Caco-2 (cell line): ENCODE measurements around the gene ATP8B3. TPM values are rescaled to one million over a fixed set of nuclear protein-coding genes. Genes with fewer than 3 reads are reported as not detected.

Experiments used
- BruUV-seq: library from RNA; stranded (reverse); fragments of 400-500 nt; replicated peaks from 2 replicates; lab custom pipeline; 2021; lab: Mats Ljungman, UMichigan
- CTCF ChIA-PET: fragments of 300-600 bp; sonication (Branson Sonifier 250); formaldehyde crosslinking; loops from one replicate; lab custom pipeline; 2022; ENCODE audit warnings: antibody characterized with exemption; lab: Charles Lee
- POLR2A ChIA-PET: fragments of 300-600 bp; sonication (Branson Sonifier 250); formaldehyde crosslinking; loops from one replicate; lab custom pipeline; 2022; ENCODE audit warnings: antibody characterized with exemption; lab: Charles Lee
- DNase-seq, 2 experiments: peaks; one replicate each; pipeline versions ENCODE4 v3.0.0 to v3.0.0-alpha.2; 2020 to 2022
- H3K27me3 ChIP-seq: replicated peaks from 2 replicates; pipeline ENCODE4 v1.6.0; 2011; ENCODE audit warnings: low read length; ENCODE audit not compliant: control insufficient read depth, insufficient read depth
- H3K36me3 ChIP-seq: 2 replicates; pipeline ENCODE4 v1.5.1; 2011; ENCODE audit warnings: low read length; ENCODE audit not compliant: control insufficient read depth, insufficient read depth
- H3K4me1 ChIP-seq: fragments of 250-450 bp; sonication (Bioruptor Pico); 2 replicates; pipeline ENCODE4 v1.5.1; 2020; ENCODE audit warnings: mild to moderate bottlenecking
- H3K4me3 ChIP-seq: 2 replicates; pipeline ENCODE4 v1.5.1; 2011; ENCODE audit warnings: low read depth, mild to moderate bottlenecking, control low read depth, low read length
- H3K9me3 ChIP-seq: fragments of 250-450 bp; sonication (Bioruptor Pico); 2 replicates; pipeline ENCODE4 v1.5.1; 2020; ENCODE audit warnings: mild to moderate bottlenecking, moderate library complexity
- H3K27ac Mint-ChIP-seq: one replicate; pipeline ENCODE4 v1.8.0; 2022; ENCODE audit warnings: mixed read lengths; ENCODE audit not compliant: unreplicated experiment
- H3K27me3 Mint-ChIP-seq: one replicate; pipeline ENCODE4 v1.8.0; 2022; ENCODE audit warnings: mixed read lengths; ENCODE audit not compliant: insufficient read depth, unreplicated experiment
- H3K36me3 Mint-ChIP-seq: one replicate; pipeline ENCODE4 v1.8.0; 2022; ENCODE audit warnings: mild to moderate bottlenecking, mixed read lengths; ENCODE audit not compliant: insufficient read depth, unreplicated experiment
- H3K4me1 Mint-ChIP-seq: one replicate; pipeline ENCODE4 v1.8.0; 2022; ENCODE audit warnings: low read depth, mixed read lengths; ENCODE audit not compliant: unreplicated experiment
- H3K4me3 Mint-ChIP-seq: one replicate; pipeline ENCODE4 v1.8.0; 2022; ENCODE audit warnings: mild to moderate bottlenecking, moderate library complexity, mixed read lengths; ENCODE audit not compliant: unreplicated experiment
- H3K9me3 Mint-ChIP-seq: one replicate; pipeline ENCODE4 v1.8.0; 2022; ENCODE audit warnings: mixed read lengths; ENCODE audit not compliant: unreplicated experiment
- CTCF ChIP-seq, 2 experiments: fragments of 200-600 bp in 1 of 2; IDR thresholded peaks; 1 replicate in 1 of 2; 2 replicates in 1 of 2; pipeline versions ENCODE4 v1.5.1 to v1.8.0; 2011 to 2022; ENCODE audit warnings: antibody characterized with exemption in 1 of 2, control low read depth in 1 of 2, inconsistent platforms in 1 of 2, low read depth in 1 of 2, low read length in 1 of 2, mild to moderate bottlenecking in 1 of 2, moderate library complexity in 1 of 2; ENCODE audit not compliant: insufficient read depth in 1 of 2, severe bottlenecking in 1 of 2, unreplicated experiment in 1 of 2
- intact Hi-C: fragments of 100-400 bp; cut with micrococcal nuclease; formaldehyde crosslinking; loops from one replicate; pipeline ENCODE4 v1.10.0; 2022; ENCODE audit not compliant: unreplicated experiment
- total RNA-seq: library from RNA; stranded (reverse); gene quantifications from 2 replicates; pipeline ENCODE4 v1.2.3, GENCODE V29; 2022

Gene ATP8B3
- total RNA-seq, 1 experiment from 2014 or later = 0.45 TPM

DNA sequence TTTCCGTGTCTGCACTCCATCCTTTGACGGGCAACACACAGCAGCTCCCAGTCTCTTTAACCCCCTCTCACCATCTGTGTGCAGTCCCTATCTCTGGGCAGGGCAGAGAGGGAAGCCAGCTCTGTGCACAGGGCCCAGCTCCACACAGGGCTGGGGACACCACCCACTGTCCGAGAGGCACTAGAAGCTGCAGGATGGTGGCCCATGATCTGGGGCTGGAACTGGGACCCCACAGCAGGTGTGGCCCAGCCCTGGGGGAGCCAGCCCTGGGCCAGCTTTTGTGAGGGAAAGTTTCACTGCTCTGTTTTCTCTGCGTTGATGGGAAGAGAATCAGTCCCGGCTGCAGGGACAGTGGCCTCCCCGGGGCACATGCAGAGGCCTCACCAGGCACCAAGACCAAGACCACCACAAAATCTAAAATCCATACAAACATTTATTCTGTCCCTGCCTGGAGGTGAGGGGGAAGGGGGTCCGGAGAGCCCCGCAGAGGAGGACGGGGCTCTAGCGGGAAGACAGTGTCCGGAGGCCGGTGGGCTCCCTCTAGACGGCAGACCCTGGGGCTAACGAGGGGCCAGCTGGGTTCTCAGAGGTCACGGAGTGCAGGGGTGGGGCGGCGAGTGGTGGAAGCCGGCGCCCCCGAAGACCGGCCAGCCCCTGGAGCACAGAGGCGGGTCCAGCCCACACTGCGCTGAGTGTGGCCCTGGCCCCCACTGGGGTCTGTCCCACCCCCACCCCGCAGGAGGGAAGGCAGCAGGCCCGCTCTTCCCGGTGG lies 2.9 kb upstream of the ATP8B3 start:
- H3K4me1 ChIP-seq = no peaks in the 10 kb centered on the region
- H3K27me3 ChIP-seq = no peaks in the 10 kb centered on the region
- ChIA-PET CTCF (interaction anchor here (0.5 to 2.6 kb wide), 2 partner anchors 11 to 19 kb away, joined by 5 to 8 read pairs; no protein-coding TSS in a partner anchor), POLR2A (no interaction called here)
- H3K9me3 ChIP-seq = no peaks in the 10 kb centered on the region
- Mint-ChIP-seq H3K27me3 (no peaks in the 10 kb centered on the region), H3K36me3 (peaks cover 17% of the 10 kb centered on the region), H3K27ac (no peak overlapping the region), H3K4me3 (no peak overlapping the region), H3K4me1 (no peaks in the 10 kb centered on the region), H3K9me3 (no peaks in the 10 kb centered on the region)
- H3K36me3 ChIP-seq = no peaks in the 10 kb centered on the region; the same call in 1 of the 2 replicates
- intact Hi-C loops = no loop called here
- TF ChIP-seq CTCF (IDR thresholded peaks at IDR 0.05; ENCODE audit: insufficient read depth in 1 of 2, low read depth in 1 of 2, low read length in 1 of 2, severe bottlenecking in 1 of 2, unreplicated experiment in 1 of 2) = no peak
- no peak overlapping the region for H3K4me3 ChIP-seq
- no peak for DNase-seq
- BruUV-seq = no TSS peak

DNA sequence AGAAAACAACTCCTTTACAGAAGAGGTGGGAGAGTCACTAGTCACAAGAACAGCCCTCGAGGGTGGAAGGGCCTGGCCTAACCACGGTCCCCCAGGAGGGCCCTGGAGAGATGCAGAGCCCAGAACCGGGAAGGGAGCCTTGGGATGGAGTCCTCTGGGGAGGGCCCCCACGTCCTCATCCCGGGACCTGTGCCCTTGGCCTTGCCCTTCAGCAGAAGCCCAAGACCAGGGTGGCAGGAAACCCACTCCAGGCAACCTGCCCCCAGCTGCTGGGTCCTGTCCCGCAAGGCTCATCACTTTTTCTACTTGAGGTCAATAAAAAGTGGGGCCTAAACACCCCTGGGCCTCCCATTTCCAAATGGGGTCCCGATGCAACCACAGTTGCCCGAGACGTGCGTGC lies 2.3 kb upstream of the ATP8B3 start:
- H3K4me3 ChIP-seq = no peak overlapping the region
- H3K27me3 ChIP-seq = no peaks in the 10 kb centered on the region
- H3K9me3 ChIP-seq = no peaks in the 10 kb centered on the region
- ChIA-PET POLR2A (interaction anchor here (0.6 kb wide), 1 partner anchor 235 kb away, joined by 4 read pairs; no protein-coding TSS in a partner anchor), CTCF (interaction anchor here (0.5 to 2.6 kb wide), 3 partner anchors 12 to 40 kb away, joined by 3 to 8 read pairs (median 5); no protein-coding TSS in a partner anchor)
- H3K27me3 Mint-ChIP-seq = no peaks in the 10 kb centered on the region
- H3K36me3 Mint-ChIP-seq = peaks cover 12% of the 10 kb centered on the region
- no peak for TF ChIP-seq CTCF (IDR thresholded peaks at IDR 0.05; ENCODE audit: insufficient read depth in 1 of 2, low read depth in 1 of 2, low read length in 1 of 2, severe bottlenecking in 1 of 2, unreplicated experiment in 1 of 2)
- intact Hi-C loops = no loop called here
- no peak for DNase-seq
- BruUV-seq = no TSS peak
- no peaks in the 10 kb centered on the region for H3K4me1 Mint-ChIP-seq
- H3K27ac Mint-ChIP-seq = no peak overlapping the region
- H3K4me1 ChIP-seq = no peaks in the 10 kb centered on the region
- H3K36me3 ChIP-seq = no peaks in the 10 kb centered on the region; the same call in 1 of the 2 replicates
- no peaks in the 10 kb centered on the region for H3K9me3 Mint-ChIP-seq
- H3K4me3 Mint-ChIP-seq = no peak overlapping the region

DNA sequence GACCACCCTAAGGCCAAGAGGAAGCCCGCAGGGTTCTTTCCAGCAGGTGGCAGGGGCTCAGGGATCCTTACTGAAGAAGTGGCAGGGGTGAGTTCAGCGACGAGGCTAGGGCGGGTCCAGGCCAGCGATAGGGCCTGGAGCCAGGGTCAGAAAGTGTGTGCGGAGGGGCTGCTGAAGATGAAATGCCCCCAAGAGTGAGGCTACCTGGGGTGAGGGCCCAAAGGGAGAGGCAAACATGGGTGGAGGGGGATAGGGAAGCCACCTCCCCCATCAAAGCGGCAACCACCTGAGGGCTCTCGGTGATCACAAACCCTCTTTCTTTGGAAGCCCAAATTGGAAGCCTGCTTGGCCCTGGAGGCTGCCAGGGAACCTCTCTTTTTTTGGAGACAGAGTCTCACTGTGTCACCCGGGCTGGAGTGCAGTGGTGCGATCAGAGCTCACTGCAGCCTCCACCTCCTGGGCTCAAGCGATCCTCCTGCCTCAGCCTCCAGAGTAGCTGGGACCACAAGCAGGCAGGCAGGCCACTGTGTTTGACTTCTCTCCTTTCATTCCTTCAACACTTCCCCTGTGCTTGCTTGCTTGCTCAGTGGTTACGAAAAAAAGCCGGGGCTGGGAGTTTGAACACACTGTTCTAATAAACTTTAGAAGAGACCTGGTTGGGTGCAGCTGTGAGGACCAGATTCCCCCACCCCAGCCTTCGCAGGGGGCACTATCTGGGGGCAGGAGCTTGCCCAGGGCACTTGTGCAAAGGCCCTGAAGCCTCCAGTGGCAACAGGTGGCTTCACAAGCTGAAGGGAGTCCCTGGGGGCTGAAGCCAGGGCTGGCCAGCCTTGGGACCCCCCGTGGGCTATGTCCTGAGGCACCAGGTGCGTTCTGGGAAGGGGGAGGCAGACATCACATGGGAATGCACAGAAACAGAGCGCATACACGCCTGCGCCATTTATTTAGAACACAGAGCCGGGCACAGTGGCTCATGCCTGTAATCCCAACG lies 1.4 kb upstream of the ATP8B3 start:
- Histone ChIP-seq H3K36me3 (no peaks in the 10 kb centered on the region; the same call in 1 of the 2 replicates), H3K9me3 (no peaks in the 10 kb centered on the region), H3K4me3 (peak overlapping the region; percentile 47), H3K27me3 (no peaks in the 10 kb centered on the region), H3K4me1 (no peaks in the 10 kb centered on the region)
- DNase-seq = no peak
- no TSS peak for BruUV-seq
- Mint-ChIP-seq H3K27ac (no peak overlapping the region), H3K27me3 (no peaks in the 10 kb centered on the region), H3K9me3 (no peaks in the 10 kb centered on the region), H3K36me3 (peaks cover 12% of the 10 kb centered on the region), H3K4me3 (peak overlapping the region; percentile 94), H3K4me1 (no peaks in the 10 kb centered on the region)
- POLR2A ChIA-PET = interaction anchor here (0.6 kb wide), 1 partner anchor 234 kb away, joined by 4 read pairs; no protein-coding TSS in a partner anchor
- CTCF ChIA-PET = interaction anchor here (0.6 to 2.6 kb wide), 2 partner anchors 13 to 39 kb away, joined by 3 to 8 read pairs; no protein-coding TSS in a partner anchor
- intact Hi-C loops = no loop called here
- TF ChIP-seq CTCF (IDR thresholded peaks at IDR 0.05; ENCODE audit: insufficient read depth in 1 of 2, low read depth in 1 of 2, low read length in 1 of 2, severe bottlenecking in 1 of 2, unreplicated experiment in 1 of 2) = no peak
